ENCODE results near the gene GAGE13.
"Not testable (repeated sequence)": the region's sequence is repeated elsewhere in the genome, so short reads cannot be mapped to it uniquely, and the experiment has no call there.

Gene GAGE13

DNA sequence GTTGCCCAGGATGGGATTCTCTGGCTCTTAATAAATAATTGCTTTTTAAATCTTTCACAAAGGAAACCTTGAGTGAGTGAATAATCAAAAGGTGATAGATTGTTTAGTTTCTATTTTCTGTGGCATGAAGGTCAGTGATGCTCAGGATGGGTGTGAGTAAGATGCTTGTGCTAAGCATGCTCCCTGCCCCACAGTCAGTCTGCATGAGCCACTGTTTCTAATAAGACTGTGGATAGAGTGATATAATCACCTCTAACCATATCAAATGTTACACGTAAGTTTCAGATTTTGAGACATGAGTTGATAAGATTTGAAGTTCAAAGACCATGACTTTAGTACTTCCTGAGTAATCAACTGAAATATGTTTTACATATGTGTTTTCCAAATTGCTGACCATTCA lies 30.7 kb upstream of the GAGE13 start:
- no peak for DNase-seq
- Histone ChIP-seq H3K27me3 (replicated peaks; ENCODE audit: control insufficient read depth, insufficient read depth, low read length, poor library complexity, severe bottlenecking) (no peaks in the 10 kb centered on the region), H3K4me3 (ENCODE audit: insufficient read depth, low read depth, low read length, poor library complexity, severe bottlenecking) (no peak overlapping the region), H3K4me1 (ENCODE audit: control insufficient read depth, insufficient read depth, low read length, poor library complexity, severe bottlenecking) (no peaks in the 10 kb centered on the region), H3K36me3 (ENCODE audit: control insufficient read depth, insufficient read depth, low read length) (no peaks in the 10 kb centered on the region), H3K9me3 (ENCODE audit: control insufficient read depth, low read length) (no peaks in the 10 kb centered on the region), H3K27ac (ENCODE audit: insufficient read depth, low read length, poor library complexity, severe bottlenecking) (no peak overlapping the region)

GRCh38 chrX:49303346-49303745 lies 28.0 kb upstream of the GAGE13 start, which contains the start of gene GAGE10:
TSS of gene GAGE10 (plus strand) at chrX:49303646. CDS start at chrX:49304860, 1,214 bp downstream.
- Histone ChIP-seq H3K4me1 (ENCODE audit: control insufficient read depth, insufficient read depth, low read length, poor library complexity, severe bottlenecking) (peaks cover under 1% of the 10 kb centered on the region), H3K36me3 (ENCODE audit: control insufficient read depth, insufficient read depth, low read length) (no peaks in the 10 kb centered on the region), H3K9me3 (ENCODE audit: control insufficient read depth, low read length) (no peaks in the 10 kb centered on the region), H3K27ac (ENCODE audit: insufficient read depth, low read length, poor library complexity, severe bottlenecking) (no peak within 1 kb of the TSS), H3K4me3 (ENCODE audit: insufficient read depth, low read depth, low read length, poor library complexity, severe bottlenecking) (no peak within 1 kb of the TSS), H3K27me3 (replicated peaks; ENCODE audit: control insufficient read depth, insufficient read depth, low read length, poor library complexity, severe bottlenecking) (no peaks in the 10 kb centered on the region)
- DNase-seq = no peak

DNA sequence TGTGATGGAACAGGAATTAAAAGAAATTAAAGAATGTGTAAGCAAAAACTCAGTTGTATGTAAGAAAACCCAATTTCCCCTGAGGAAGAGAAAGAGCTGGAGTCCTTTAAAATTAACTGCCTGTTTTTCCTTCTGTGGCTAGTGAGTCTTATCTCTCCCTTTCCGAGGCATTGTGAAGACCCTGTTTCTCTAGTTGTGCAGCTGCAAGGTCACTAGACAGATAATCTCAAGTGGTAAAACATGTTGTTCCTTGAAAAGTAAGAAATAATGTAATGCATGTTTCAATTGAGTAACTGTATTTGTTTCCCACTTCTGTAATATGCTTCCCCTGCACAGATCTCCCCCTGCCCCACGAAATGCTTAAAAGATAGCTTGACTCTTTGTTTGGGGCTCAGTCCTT lies 23.6 kb upstream of the GAGE13 start:
- not testable (repeated sequence) for H3K36me3 ChIP-seq (ENCODE audit: control insufficient read depth, insufficient read depth, low read length); H3K27ac ChIP-seq (ENCODE audit: insufficient read depth, low read length, poor library complexity, severe bottlenecking); H3K4me1 ChIP-seq (ENCODE audit: control insufficient read depth, insufficient read depth, low read length, poor library complexity, severe bottlenecking); DNase-seq; H3K4me3 ChIP-seq (ENCODE audit: insufficient read depth, low read depth, low read length, poor library complexity, severe bottlenecking); H3K27me3 ChIP-seq (replicated peaks; ENCODE audit: control insufficient read depth, insufficient read depth, low read length, poor library complexity, severe bottlenecking); H3K9me3 ChIP-seq (ENCODE audit: control insufficient read depth, low read length)

DNA sequence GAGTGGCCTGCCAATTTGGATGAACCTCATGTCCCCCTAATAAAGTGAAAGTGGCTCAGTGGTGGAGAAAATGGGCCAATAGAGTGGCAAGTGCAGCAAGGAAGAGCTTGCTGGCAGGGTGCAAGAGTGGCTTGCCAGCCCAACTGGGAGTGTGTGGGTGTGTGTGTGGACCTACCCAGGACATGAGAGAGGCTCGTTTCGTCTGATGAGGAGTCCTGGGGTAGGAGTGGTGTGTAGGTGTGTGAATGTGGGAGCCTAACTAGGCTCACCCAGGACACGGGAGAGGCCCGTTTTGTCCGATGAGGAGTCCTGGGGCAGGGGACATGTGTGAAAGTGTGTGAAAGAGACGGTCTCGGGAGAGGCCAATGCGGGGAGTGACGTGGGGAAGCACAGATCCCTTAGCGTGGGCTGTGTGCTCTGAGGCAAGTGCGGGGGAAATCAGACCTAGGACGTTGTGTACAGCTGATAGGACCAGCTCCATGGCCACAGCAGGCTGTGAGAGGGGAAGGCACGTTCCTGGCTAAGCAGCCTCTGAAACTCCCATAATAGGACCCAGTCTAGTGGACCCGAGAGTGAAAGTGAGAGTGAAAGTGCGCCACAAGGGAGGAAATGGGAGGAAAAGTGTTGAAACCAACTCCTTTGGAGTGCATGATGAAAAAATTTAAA lies 22.6 kb upstream of the GAGE13 start:
- peak overlapping the region; percentile 42 for H3K4me3 ChIP-seq (ENCODE audit: insufficient read depth, low read depth, low read length, poor library complexity, severe bottlenecking)
- no peaks in the 10 kb centered on the region for H3K9me3 ChIP-seq (ENCODE audit: control insufficient read depth, low read length)
- H3K27ac ChIP-seq (ENCODE audit: insufficient read depth, low read length, poor library complexity, severe bottlenecking) = peak overlapping the region; percentile 47
- no peaks in the 10 kb centered on the region for H3K27me3 ChIP-seq (replicated peaks; ENCODE audit: control insufficient read depth, insufficient read depth, low read length, poor library complexity, severe bottlenecking)
- peaks cover 5% of the 10 kb centered on the region for H3K4me1 ChIP-seq (ENCODE audit: control insufficient read depth, insufficient read depth, low read length, poor library complexity, severe bottlenecking)
- DNase-seq = no peak
- no peaks in the 10 kb centered on the region for H3K36me3 ChIP-seq (ENCODE audit: control insufficient read depth, insufficient read depth, low read length)

GRCh38 chrX:49309401-49309981 lies 21.9 kb upstream of the GAGE13 start:
- Histone ChIP-seq H3K4me1 (ENCODE audit: control insufficient read depth, insufficient read depth, low read length, poor library complexity, severe bottlenecking) (peaks cover 5% of the 10 kb centered on the region), H3K4me3 (ENCODE audit: insufficient read depth, low read depth, low read length, poor library complexity, severe bottlenecking) (peak overlapping the region; percentile 42), H3K36me3 (ENCODE audit: control insufficient read depth, insufficient read depth, low read length) (no peaks in the 10 kb centered on the region), H3K9me3 (ENCODE audit: control insufficient read depth, low read length) (no peaks in the 10 kb centered on the region), H3K27me3 (replicated peaks; ENCODE audit: control insufficient read depth, insufficient read depth, low read length, poor library complexity, severe bottlenecking) (no peaks in the 10 kb centered on the region), H3K27ac (ENCODE audit: insufficient read depth, low read length, poor library complexity, severe bottlenecking) (peak overlapping the region; percentile 47)
- no peak for DNase-seq

- no peaks in the 10 kb centered on the region for H3K9me3 ChIP-seq (ENCODE audit: control insufficient read depth, low read length)
- no peak for DNase-seq
- H3K4me3 ChIP-seq (ENCODE audit: insufficient read depth, low read depth, low read length, poor library complexity, severe bottlenecking) = no peak overlapping the region
- H3K27me3 ChIP-seq (replicated peaks; ENCODE audit: control insufficient read depth, insufficient read depth, low read length, poor library complexity, severe bottlenecking) = no peaks in the 10 kb centered on the region
- H3K4me1 ChIP-seq (ENCODE audit: control insufficient read depth, insufficient read depth, low read length, poor library complexity, severe bottlenecking) = peaks cover 5% of the 10 kb centered on the region
- no peaks in the 10 kb centered on the region for H3K36me3 ChIP-seq (ENCODE audit: control insufficient read depth, insufficient read depth, low read length)
- no peak overlapping the region for H3K27ac ChIP-seq (ENCODE audit: insufficient read depth, low read length, poor library complexity, severe bottlenecking)
These were observed 21.0 kb upstream of the GAGE13 start for GRCh38 chrX:49310371-49310770.

- Histone ChIP-seq H3K27ac (ENCODE audit: insufficient read depth, low read length, poor library complexity, severe bottlenecking) (no peak overlapping the region), H3K4me3 (ENCODE audit: insufficient read depth, low read depth, low read length, poor library complexity, severe bottlenecking) (no peak overlapping the region), H3K36me3 (ENCODE audit: control insufficient read depth, insufficient read depth, low read length) (no peaks in the 10 kb centered on the region), H3K27me3 (replicated peaks; ENCODE audit: control insufficient read depth, insufficient read depth, low read length, poor library complexity, severe bottlenecking) (no peaks in the 10 kb centered on the region), H3K9me3 (ENCODE audit: control insufficient read depth, low read length) (no peaks in the 10 kb centered on the region), H3K4me1 (ENCODE audit: control insufficient read depth, insufficient read depth, low read length, poor library complexity, severe bottlenecking) (peaks cover 5% of the 10 kb centered on the region)
- DNase-seq = no peak
These were observed 19.2 kb upstream of the GAGE13 start for GRCh38 chrX:49312176-49312575.

GRCh38 chrX:49316085-49316484 lies 15.3 kb upstream of the GAGE13 start:
- Histone ChIP-seq H3K4me3 (ENCODE audit: insufficient read depth, low read depth, low read length, poor library complexity, severe bottlenecking) (no peak overlapping the region), H3K36me3 (ENCODE audit: control insufficient read depth, insufficient read depth, low read length) (no peaks in the 10 kb centered on the region), H3K27ac (ENCODE audit: insufficient read depth, low read length, poor library complexity, severe bottlenecking) (no peak overlapping the region), H3K4me1 (ENCODE audit: control insufficient read depth, insufficient read depth, low read length, poor library complexity, severe bottlenecking) (no peaks in the 10 kb centered on the region), H3K9me3 (ENCODE audit: control insufficient read depth, low read length) (no peaks in the 10 kb centered on the region), H3K27me3 (replicated peaks; ENCODE audit: control insufficient read depth, insufficient read depth, low read length, poor library complexity, severe bottlenecking) (no peaks in the 10 kb centered on the region)
- DNase-seq = no peak

DNA sequence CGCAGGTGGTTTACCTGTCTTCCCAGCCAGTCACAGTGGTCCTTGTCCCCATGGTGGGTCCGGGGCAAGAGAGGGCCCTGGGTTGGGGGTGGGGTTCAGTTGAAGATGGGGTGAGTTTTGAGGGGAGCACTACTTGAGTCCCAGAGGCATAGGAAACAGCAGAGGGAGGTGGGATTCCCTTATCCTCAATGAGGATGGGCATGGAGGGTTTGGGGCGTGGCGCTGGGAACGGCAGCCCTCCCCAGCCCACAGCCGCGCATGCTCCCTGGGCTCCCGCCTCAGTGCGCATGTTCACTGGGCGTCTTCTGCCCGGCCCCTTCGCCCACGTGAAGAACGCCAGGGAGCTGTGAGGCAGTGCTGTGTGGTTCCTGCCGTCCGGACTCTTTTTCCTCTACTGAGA lies 9.6 kb upstream of the GAGE13 start, which contains the start of gene GAGE12J:
Gene GAGE12J (plus strand): TSS at position 301 of the 400 bp plus-strand sequence. CDS start 1,157 bp downstream, outside the sequence.
- not testable (repeated sequence) for H3K27ac ChIP-seq (ENCODE audit: insufficient read depth, low read length, poor library complexity, severe bottlenecking); H3K4me3 ChIP-seq (ENCODE audit: insufficient read depth, low read depth, low read length, poor library complexity, severe bottlenecking); H3K27me3 ChIP-seq (replicated peaks; ENCODE audit: control insufficient read depth, insufficient read depth, low read length, poor library complexity, severe bottlenecking); H3K36me3 ChIP-seq (ENCODE audit: control insufficient read depth, insufficient read depth, low read length); H3K9me3 ChIP-seq (ENCODE audit: control insufficient read depth, low read length); H3K4me1 ChIP-seq (ENCODE audit: control insufficient read depth, insufficient read depth, low read length, poor library complexity, severe bottlenecking); DNase-seq

GRCh38 chrX:49322266-49322665 lies 9.1 kb upstream of the GAGE13 start:
- DNase-seq; H3K4me3 ChIP-seq (ENCODE audit: insufficient read depth, low read depth, low read length, poor library complexity, severe bottlenecking); H3K27me3 ChIP-seq (replicated peaks; ENCODE audit: control insufficient read depth, insufficient read depth, low read length, poor library complexity, severe bottlenecking); H3K36me3 ChIP-seq (ENCODE audit: control insufficient read depth, insufficient read depth, low read length); H3K4me1 ChIP-seq (ENCODE audit: control insufficient read depth, insufficient read depth, low read length, poor library complexity, severe bottlenecking); H3K9me3 ChIP-seq (ENCODE audit: control insufficient read depth, low read length); H3K27ac ChIP-seq (ENCODE audit: insufficient read depth, low read length, poor library complexity, severe bottlenecking): not testable (repeated sequence)
